HG03342 (cell line): ENCODE data around the gene CHRM4.
A peak's percentile ranks its signal among the peaks of the same experiment; 100 is the strongest.

Source experiments
- ATAC-seq: cut with Tn5 transposase; IDR thresholded peaks from one replicate; pipeline ENCODE4 v1.9.1; 2021; ENCODE audit warnings: mild to moderate bottlenecking, moderate library complexity; ENCODE audit not compliant: unreplicated experiment

CHRM4 gene

DNA sequence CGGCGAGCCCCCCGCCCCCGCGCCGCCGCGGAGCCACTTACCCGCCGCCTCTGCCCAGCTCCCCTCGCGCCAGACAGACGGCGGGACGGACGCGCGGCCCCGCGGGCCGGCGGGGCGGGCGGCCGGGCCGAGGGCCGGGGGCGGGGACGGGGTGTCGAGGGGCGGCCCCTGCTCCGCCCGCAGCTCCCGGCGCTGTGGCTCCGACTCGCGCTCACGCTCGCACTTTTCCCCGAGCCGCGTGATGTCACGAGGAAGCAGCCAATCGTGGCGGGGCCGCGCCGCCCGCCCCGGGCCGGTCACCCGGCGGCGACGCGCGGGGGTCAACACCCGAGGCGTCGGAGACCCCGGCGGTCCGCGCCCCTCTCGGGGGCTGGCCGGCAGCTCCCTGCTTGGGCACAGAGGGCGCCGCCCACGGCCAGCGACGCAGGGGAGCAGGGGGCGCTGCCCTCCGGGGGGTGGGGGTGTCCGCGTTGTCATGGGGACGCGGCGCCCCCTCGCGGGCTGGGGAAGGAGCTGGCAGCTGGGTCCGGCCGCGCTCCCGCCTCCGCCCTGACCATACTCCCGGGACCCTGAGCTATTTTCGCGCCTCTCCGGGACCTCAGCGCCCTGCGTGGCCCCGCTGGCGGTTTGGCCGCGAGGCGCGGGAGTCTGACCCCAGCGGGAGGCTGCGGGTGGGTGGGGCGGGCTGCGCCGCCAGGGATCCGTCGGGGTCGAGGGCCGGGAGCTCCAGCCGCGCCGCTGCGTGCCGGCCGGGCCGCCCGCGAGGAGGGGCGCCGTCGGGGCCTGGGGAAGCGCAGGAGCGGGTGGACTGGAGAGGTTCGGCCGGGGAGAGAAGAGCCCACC, at the start of gene CHRM4:
Gene CHRM4, minus strand, starts transcription at position 199 of the 843 bp plus-strand sequence. CDS start 5,219 bp downstream, outside the sequence.
- peak; percentile 22 for ATAC-seq

- no peak for ATAC-seq
Measured at GRCh38 chr11:46438211-46438610, 46.6 kb upstream of the CHRM4 start.

GRCh38 chr11:46437122-46437689, 45.6 kb upstream of the CHRM4 start:
- ATAC-seq: no peak

DNA sequence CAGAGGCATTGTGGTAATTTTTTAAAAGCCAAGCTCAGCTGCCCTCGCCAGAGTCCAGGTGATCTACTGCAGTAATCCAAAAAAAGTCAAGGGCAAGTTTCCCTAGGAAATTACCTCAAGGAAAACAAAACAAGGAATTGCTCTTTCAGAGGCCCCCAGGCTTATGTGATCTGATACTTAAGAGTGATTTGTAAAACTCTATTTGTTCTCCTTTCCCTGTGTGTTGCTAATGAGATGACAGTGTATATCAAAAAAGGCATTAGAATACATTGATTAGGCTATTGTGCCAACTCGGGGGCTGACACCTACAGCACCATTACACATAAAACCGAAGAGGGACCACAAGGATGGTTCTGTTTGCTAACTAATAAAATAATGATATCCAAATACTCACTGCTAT, 44.5 kb upstream of the CHRM4 start:
- no peak for ATAC-seq

GRCh38 chr11:46435679-46436078, 44.1 kb upstream of the CHRM4 start:
- no peak for ATAC-seq

- ATAC-seq: no peak
Measured at GRCh38 chr11:46431211-46431610, 39.6 kb upstream of the CHRM4 start.

GRCh38 chr11:46429717-46430116, 38.1 kb upstream of the CHRM4 start:
- no peak for ATAC-seq

- ATAC-seq: no peak
Measured at GRCh38 chr11:46427364-46427763, 35.8 kb upstream of the CHRM4 start.

- no peak for ATAC-seq
Measured at GRCh38 chr11:46426233-46426991, 34.8 kb upstream of the CHRM4 start.

DNA sequence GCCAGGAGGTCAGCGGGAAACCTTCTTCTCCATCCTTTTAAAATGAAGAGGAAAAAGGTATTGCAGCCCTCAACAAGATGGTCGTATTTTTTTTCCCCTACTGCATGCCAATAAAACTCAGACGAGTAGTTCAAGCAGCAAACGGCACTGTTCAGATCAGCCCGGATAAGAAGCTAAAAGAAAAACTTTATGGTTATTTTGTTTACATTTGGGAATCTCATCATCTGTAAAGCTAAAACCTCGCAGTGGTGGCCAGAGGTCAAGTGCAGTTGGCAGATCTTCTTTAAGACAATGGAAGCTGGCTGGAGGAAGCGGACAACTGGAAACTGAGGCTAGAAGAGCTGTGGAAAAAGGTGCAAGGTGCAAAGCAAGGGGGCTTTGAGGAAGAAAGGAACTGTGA, 31.0 kb upstream of the CHRM4 start:
- ATAC-seq: no peak

DNA sequence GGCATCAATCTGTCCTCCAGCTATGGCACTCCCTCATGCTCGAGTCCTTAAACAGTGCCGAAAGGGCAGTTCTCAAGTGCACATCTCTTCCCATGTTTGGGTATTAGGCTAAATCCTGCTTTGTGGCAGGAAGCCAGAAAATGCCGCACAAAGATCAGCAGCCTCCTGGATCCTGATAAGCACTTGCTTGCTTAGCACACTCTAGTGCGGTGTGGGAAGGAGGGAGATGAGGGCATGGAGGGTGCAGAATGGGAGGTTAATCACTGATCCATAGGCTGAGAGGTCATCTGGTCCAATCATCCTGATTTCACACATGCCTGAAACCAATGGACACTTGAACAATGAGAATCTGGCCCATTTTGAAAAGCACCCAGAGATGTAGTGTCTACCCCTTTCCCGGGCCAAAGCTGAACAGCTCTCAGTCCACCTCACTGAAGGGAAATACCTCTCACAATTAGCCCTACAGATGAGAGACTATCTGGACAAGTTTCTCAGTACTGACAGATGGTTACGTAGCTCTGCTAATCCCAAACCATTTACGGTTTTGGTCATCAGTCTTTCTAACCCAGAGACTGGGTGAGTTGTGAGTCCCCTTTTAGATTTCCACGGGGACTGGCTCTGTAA, 29.8 kb upstream of the CHRM4 start:
- no peak for ATAC-seq

- ATAC-seq: no peak
Measured at GRCh38 chr11:46420513-46420912, 28.9 kb upstream of the CHRM4 start.

DNA sequence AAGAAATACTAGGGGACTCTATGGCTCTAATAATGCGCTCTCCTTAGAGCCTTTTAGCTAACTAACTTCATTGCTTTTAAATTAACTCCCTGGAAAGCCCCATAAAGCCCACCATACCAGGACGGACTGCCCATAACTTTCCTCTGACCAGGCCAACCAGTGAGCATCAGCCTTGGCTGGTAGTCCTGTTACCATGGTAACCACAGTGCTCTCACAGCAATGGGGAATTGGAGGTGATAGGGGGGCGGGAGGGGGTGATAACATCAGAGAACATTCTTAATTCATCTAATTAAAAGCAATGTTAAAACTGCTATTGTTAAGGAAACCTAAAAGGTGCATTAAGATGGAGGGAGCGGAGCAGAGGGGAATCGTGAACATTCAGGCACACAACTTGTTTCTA, 27.2 kb upstream of the CHRM4 start:
- no peak for ATAC-seq

GRCh38 chr11:46417711-46418110, 26.1 kb upstream of the CHRM4 start:
- no peak for ATAC-seq

DNA sequence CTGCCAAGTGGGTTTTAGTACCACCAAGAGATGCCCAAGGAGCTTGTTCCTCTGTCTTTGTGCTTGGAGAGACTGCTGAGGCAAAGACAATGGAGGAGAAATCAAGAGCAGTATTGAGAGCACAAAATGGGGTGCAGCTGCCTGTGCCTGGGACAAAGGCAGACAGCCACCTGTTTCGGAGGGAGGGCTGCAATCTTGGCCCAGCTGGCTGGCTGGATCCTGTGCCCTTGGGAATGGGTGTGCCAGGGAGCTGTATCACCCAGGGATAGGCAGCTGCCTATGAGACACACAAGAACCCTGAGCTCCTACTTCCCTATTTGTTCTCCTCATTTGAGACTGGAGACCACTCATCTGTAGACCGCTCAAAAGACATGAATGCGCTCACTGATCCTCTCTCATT, 23.3 kb upstream of the CHRM4 start:
- ATAC-seq: no peak

GRCh38 chr11:46414466-46414796, 22.9 kb upstream of the CHRM4 start:
- ATAC-seq: no peak

GRCh38 chr11:46413760-46414465, 22.3 kb upstream of the CHRM4 start:
- ATAC-seq: no peak

- ATAC-seq: no peak
Measured at GRCh38 chr11:46410021-46410420, 18.4 kb upstream of the CHRM4 start.

DNA sequence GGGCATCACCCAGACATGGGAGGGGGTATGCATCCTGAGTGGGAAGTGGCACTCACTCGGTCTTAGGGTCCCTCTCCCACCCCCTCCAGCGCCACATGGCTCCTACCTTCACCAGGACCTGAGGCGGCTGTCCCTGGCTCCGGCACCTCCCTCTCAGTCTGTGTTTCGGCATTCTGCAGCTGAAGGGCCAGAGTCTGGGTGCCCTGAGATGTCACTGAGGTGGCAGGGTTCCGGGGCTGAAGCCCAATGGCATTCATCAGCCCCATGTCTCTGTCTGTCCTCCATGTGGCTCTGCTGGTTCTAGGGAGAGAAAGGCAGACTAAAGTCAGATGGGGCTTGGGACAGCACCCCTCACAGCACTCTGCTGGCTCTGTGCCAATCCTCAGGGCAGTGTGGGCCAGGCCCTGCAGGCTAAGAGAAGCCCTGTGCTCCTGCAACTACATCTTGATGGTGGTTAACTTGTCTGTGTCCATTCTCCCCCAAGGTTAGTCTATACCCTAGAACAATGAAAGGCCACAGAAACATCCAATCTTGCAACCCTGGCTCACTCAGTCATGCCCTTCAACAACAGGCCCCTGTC, 16.9 kb upstream of the CHRM4 start:
- ATAC-seq: no peak

GRCh38 chr11:46407635-46408034, 16.1 kb upstream of the CHRM4 start:
- no peak for ATAC-seq
